Measurements from ENCODE around the gene BMP7.

Gene BMP7

GRCh38 chr20:57124800-57125517 lies 141.5 kb downstream of the BMP7 start:
- no peak for DNase-seq (ENCODE audit: low read depth in 2 of 2)

- no peak for DNase-seq (ENCODE audit: low read depth in 2 of 2)
These were observed 142.1 kb downstream of the BMP7 start for GRCh38 chr20:57124366-57124765.

- no peak for DNase-seq (ENCODE audit: low read depth in 2 of 2)
These were observed 142.9 kb downstream of the BMP7 start for GRCh38 chr20:57123504-57123903.

- DNase-seq (ENCODE audit: low read depth in 2 of 2): no peak
These were observed 143.6 kb downstream of the BMP7 start for GRCh38 chr20:57122536-57123489.

GRCh38 chr20:57118964-57119363 lies 147.5 kb downstream of the BMP7 start:
- no peak for DNase-seq (ENCODE audit: low read depth in 2 of 2)

All from stimulated activated CD4-positive, alpha-beta T cell treated with anti-CD3 and anti-CD28 coated beads, Interleukin-15, amount 100 ng/mL, for 48 hours (primary cell).